Neural crest cell (in vitro differentiated cells): ENCODE results near the gene GATM. TPM values are rescaled to one million over a fixed set of nuclear protein-coding genes. Genes with fewer than 3 reads are reported as not detected.

Experiments used
- DNase-seq: peaks from one replicate; pipeline ENCODE4 v3.0.0; 2021; ENCODE audit warnings: low read depth, mixed read lengths, low spot score
- H3K27ac Mint-ChIP-seq: one replicate; pipeline ENCODE4 v1.8.0; 2021; ENCODE audit warnings: mild to moderate bottlenecking, mixed read lengths; ENCODE audit not compliant: unreplicated experiment
- H3K27me3 Mint-ChIP-seq: 2 replicates; pipeline ENCODE4 v1.8.0; 2021; ENCODE audit warnings: low read depth, mild to moderate bottlenecking, mixed read lengths
- H3K36me3 Mint-ChIP-seq: 2 replicates; pipeline ENCODE4 v1.8.0; 2021; ENCODE audit warnings: low read depth, mild to moderate bottlenecking, mixed read lengths
- H3K4me1 Mint-ChIP-seq: 2 replicates; pipeline ENCODE4 v1.8.0; 2021; ENCODE audit warnings: mixed read lengths
- H3K4me3 Mint-ChIP-seq: one replicate; pipeline ENCODE4 v1.8.0; 2021; ENCODE audit warnings: mild to moderate bottlenecking, mixed read lengths
- H3K9me3 Mint-ChIP-seq: 2 replicates; pipeline ENCODE4 v1.8.0; 2021; ENCODE audit warnings: mixed read lengths
- CTCF ChIP-seq: fragments of 200-600 bp; sonication (generic); conservative IDR thresholded peaks from 2 replicates; pipeline ENCODE4 v1.5.0; 2021; ENCODE audit warnings: antibody characterized with exemption, mild to moderate bottlenecking
- total RNA-seq: library from RNA; stranded (reverse); gene quantifications from 2 replicates; pipeline ENCODE4 v1.2.1, GENCODE V29; 2021

Gene GATM
- total RNA-seq, 1 donor from 2014 or later: 9.7 TPM

- peaks cover 17% of the 10 kb centered on the region for H3K27me3 Mint-ChIP-seq
- no peaks in the 10 kb centered on the region for H3K36me3 Mint-ChIP-seq
- no peak overlapping the region for H3K4me3 Mint-ChIP-seq
- no peak overlapping the region for H3K27ac Mint-ChIP-seq
- no peak for TF ChIP-seq CTCF
- no peaks in the 10 kb centered on the region for H3K9me3 Mint-ChIP-seq
- H3K4me1 Mint-ChIP-seq: no peaks in the 10 kb centered on the region
- no peak for DNase-seq
Measured at GRCh38 chr15:45349623-45350022, 28.7 kb downstream of the GATM start.

- DNase-seq: no peak
- Mint-ChIP-seq H3K9me3 (no peaks in the 10 kb centered on the region), H3K4me3 (no peak overlapping the region), H3K27ac (no peak overlapping the region), H3K36me3 (no peaks in the 10 kb centered on the region), H3K27me3 (peaks cover 17% of the 10 kb centered on the region), H3K4me1 (no peaks in the 10 kb centered on the region)
- no peak for TF ChIP-seq CTCF
Measured at GRCh38 chr15:45347989-45348388, 30.4 kb downstream of the GATM start.

GRCh38 chr15:45347033-45347432 lies 31.3 kb downstream of the GATM start:
- H3K27ac Mint-ChIP-seq: no peak overlapping the region
- DNase-seq: no peak
- H3K9me3 Mint-ChIP-seq: no peaks in the 10 kb centered on the region
- no peak overlapping the region for H3K4me3 Mint-ChIP-seq
- no peaks in the 10 kb centered on the region for H3K4me1 Mint-ChIP-seq
- TF ChIP-seq CTCF: no peak
- peaks cover 17% of the 10 kb centered on the region for H3K27me3 Mint-ChIP-seq
- no peaks in the 10 kb centered on the region for H3K36me3 Mint-ChIP-seq

- TF ChIP-seq CTCF: no peak
- no peaks in the 10 kb centered on the region for H3K4me1 Mint-ChIP-seq
- peaks cover 17% of the 10 kb centered on the region for H3K27me3 Mint-ChIP-seq
- no peaks in the 10 kb centered on the region for H3K36me3 Mint-ChIP-seq
- H3K9me3 Mint-ChIP-seq: no peaks in the 10 kb centered on the region
- H3K4me3 Mint-ChIP-seq: no peak overlapping the region
- no peak overlapping the region for H3K27ac Mint-ChIP-seq
- no peak for DNase-seq
Measured at GRCh38 chr15:45346381-45346780, 32.0 kb downstream of the GATM start.

GRCh38 chr15:45343258-45343860 lies 35.0 kb downstream of the GATM start:
- Mint-ChIP-seq H3K27me3 (peaks cover 6% of the 10 kb centered on the region), H3K27ac (no peak overlapping the region), H3K4me3 (no peak overlapping the region)

More at GRCh38 chr15:45343258-45343860, 35.0 kb downstream of the GATM start:
- Mint-ChIP-seq H3K36me3 (no peaks in the 10 kb centered on the region), H3K9me3 (no peaks in the 10 kb centered on the region), H3K4me1 (no peaks in the 10 kb centered on the region)
- no peak for DNase-seq
- no peak for TF ChIP-seq CTCF
